ENCODE results near the gene RNF123.

The RNF123 gene

GRCh38 chr3:49661281-49661680 is 28.1 kb upstream of the RNF123 start:
- no peaks in the 10 kb centered on the region for H3K36me3 ChIP-seq (ENCODE audit: control insufficient read depth, insufficient read depth, low read length)
- no peak for DNase-seq (ENCODE audit: extremely low read depth, insufficient read length)
- H3K27me3 ChIP-seq (replicated peaks; ENCODE audit: control insufficient read depth, insufficient read depth, low read length): no peaks in the 10 kb centered on the region
- no peak overlapping the region for H3K4me3 ChIP-seq (replicated peaks; ENCODE audit: low read depth, low read length)
- no peak for TF ChIP-seq CTCF (IDR thresholded peaks at IDR 0.05; ENCODE audit: insufficient read depth, low read length, poor library complexity, severe bottlenecking)

GRCh38 chr3:49662021-49662420 is 27.3 kb upstream of the RNF123 start:
- H3K36me3 ChIP-seq (ENCODE audit: control insufficient read depth, insufficient read depth, low read length): no peaks in the 10 kb centered on the region
- DNase-seq (ENCODE audit: extremely low read depth, insufficient read length): no peak
- TF ChIP-seq CTCF (IDR thresholded peaks at IDR 0.05; ENCODE audit: insufficient read depth, low read length, poor library complexity, severe bottlenecking): no peak
- no peak overlapping the region for H3K4me3 ChIP-seq (replicated peaks; ENCODE audit: low read depth, low read length)
- no peaks in the 10 kb centered on the region for H3K27me3 ChIP-seq (replicated peaks; ENCODE audit: control insufficient read depth, insufficient read depth, low read length)

- no peak for TF ChIP-seq CTCF (IDR thresholded peaks at IDR 0.05; ENCODE audit: insufficient read depth, low read length, poor library complexity, severe bottlenecking)
- Histone ChIP-seq H3K4me3 (replicated peaks; ENCODE audit: low read depth, low read length) (no peak overlapping the region), H3K27me3 (replicated peaks; ENCODE audit: control insufficient read depth, insufficient read depth, low read length) (no peaks in the 10 kb centered on the region), H3K36me3 (ENCODE audit: control insufficient read depth, insufficient read depth, low read length) (no peaks in the 10 kb centered on the region)
- DNase-seq (ENCODE audit: extremely low read depth, insufficient read length): no peak
Measured at GRCh38 chr3:49662720-49663413, 26.5 kb upstream of the RNF123 start.

GRCh38 chr3:49663831-49664230 is 25.5 kb upstream of the RNF123 start:
- H3K36me3 ChIP-seq (ENCODE audit: control insufficient read depth, insufficient read depth, low read length): no peaks in the 10 kb centered on the region
- DNase-seq (ENCODE audit: extremely low read depth, insufficient read length): no peak
- no peak overlapping the region for H3K4me3 ChIP-seq (replicated peaks; ENCODE audit: low read depth, low read length)
- no peak for TF ChIP-seq CTCF (IDR thresholded peaks at IDR 0.05; ENCODE audit: insufficient read depth, low read length, poor library complexity, severe bottlenecking)
- H3K27me3 ChIP-seq (replicated peaks; ENCODE audit: control insufficient read depth, insufficient read depth, low read length): no peaks in the 10 kb centered on the region

GRCh38 chr3:49664300-49664699 is 25.1 kb upstream of the RNF123 start:
- Histone ChIP-seq H3K27me3 (replicated peaks; ENCODE audit: control insufficient read depth, insufficient read depth, low read length) (no peaks in the 10 kb centered on the region), H3K36me3 (ENCODE audit: control insufficient read depth, insufficient read depth, low read length) (no peaks in the 10 kb centered on the region), H3K4me3 (replicated peaks; ENCODE audit: low read depth, low read length) (no peak overlapping the region)
- no peak for DNase-seq (ENCODE audit: extremely low read depth, insufficient read length)
- TF ChIP-seq CTCF (IDR thresholded peaks at IDR 0.05; ENCODE audit: insufficient read depth, low read length, poor library complexity, severe bottlenecking): no peak
